Activated CD8-positive, alpha-beta memory T cell treated with anti-CD3 and anti-CD28 coated beads, Interleukin-2, amount 10 ng/mL, durations not matched to agents 7 days and 5 days (primary cell): ENCODE measurements around the gene SLC25A24. TPM values are rescaled to one million over a fixed set of nuclear protein-coding genes. Genes with fewer than 3 reads are reported as not detected.
A peak's percentile ranks its signal among the peaks of the same experiment; 100 is the strongest.
"Not testable (repeated sequence)": the region's sequence is repeated elsewhere in the genome, so short reads cannot be mapped to it uniquely, and the experiment has no call there.

Experiments used
- ATAC-seq: fragments of 150-1000 bp; cut with Tn5 transposase; one replicate; pipeline ENCODE4 v1.10.0; 2021; ENCODE audit warnings: moderate library complexity
- CTCF ChIA-PET: fragments of 350-600 bp; sonication (Branson Sonifier 250); formaldehyde crosslinking; loops from one replicate; lab custom pipeline; 2021; ENCODE audit warnings: antibody characterized with exemption; lab: Charles Lee
- DNase-seq: peaks from one replicate; pipeline ENCODE4 v3.0.0-alpha.2; 2020
- H3K27ac Mint-ChIP-seq: one replicate; pipeline ENCODE4 v1.8.0; 2021; ENCODE audit warnings: mild to moderate bottlenecking, mixed read lengths
- H3K27me3 Mint-ChIP-seq: one replicate; pipeline ENCODE4 v1.8.0; 2021; ENCODE audit warnings: mixed read lengths
- H3K36me3 Mint-ChIP-seq: one replicate; pipeline ENCODE4 v1.8.0; 2021; ENCODE audit warnings: mild to moderate bottlenecking, mixed read lengths
- H3K4me1 Mint-ChIP-seq: one replicate; pipeline ENCODE4 v1.8.0; 2021; ENCODE audit warnings: mixed read lengths
- H3K4me3 Mint-ChIP-seq: one replicate; pipeline ENCODE4 v1.8.0; 2021; ENCODE audit warnings: mild to moderate bottlenecking, moderate library complexity, mixed read lengths
- H3K9me3 Mint-ChIP-seq: one replicate; pipeline ENCODE4 v1.8.0; 2022; ENCODE audit warnings: low read depth, mixed read lengths
- total RNA-seq, 2 experiments: library from RNA; stranded (reverse); gene quantifications; one replicate each; pipeline ENCODE4 v1.2.3, GENCODE V29; 2021

SLC25A24 gene
- total RNA-seq, 2 experiments from 2014 or later: 24.8 to 25.7 TPM

DNA sequence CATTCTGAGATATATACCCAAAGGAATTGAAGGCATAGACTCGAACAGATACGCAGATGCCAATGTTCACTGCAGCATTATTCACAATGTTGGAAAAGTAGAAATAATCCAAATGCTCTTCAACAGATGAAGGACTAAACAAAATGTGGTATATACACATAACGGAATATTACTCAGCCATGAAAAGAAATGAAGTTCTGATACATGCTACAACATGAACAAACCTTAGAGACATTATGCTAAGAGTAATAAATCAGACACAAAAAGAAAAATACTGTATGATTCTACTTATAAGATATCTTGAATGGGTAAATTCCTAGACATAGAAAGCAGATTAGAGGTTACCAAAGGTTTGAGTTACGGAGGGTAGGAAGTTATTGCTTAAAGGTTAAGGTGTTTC is 57.9 kb downstream of the SLC25A24 start:
- no peak overlapping the region for H3K4me3 Mint-ChIP-seq
- no peaks in the 10 kb centered on the region for H3K4me1 Mint-ChIP-seq
- ATAC-seq: no peak
- H3K36me3 Mint-ChIP-seq: peaks cover 65% of the 10 kb centered on the region
- no peaks in the 10 kb centered on the region for H3K27me3 Mint-ChIP-seq
- CTCF ChIA-PET: no interaction called here
- H3K9me3 Mint-ChIP-seq: no peaks in the 10 kb centered on the region
- DNase-seq: no peak
- H3K27ac Mint-ChIP-seq: no peak overlapping the region

DNA sequence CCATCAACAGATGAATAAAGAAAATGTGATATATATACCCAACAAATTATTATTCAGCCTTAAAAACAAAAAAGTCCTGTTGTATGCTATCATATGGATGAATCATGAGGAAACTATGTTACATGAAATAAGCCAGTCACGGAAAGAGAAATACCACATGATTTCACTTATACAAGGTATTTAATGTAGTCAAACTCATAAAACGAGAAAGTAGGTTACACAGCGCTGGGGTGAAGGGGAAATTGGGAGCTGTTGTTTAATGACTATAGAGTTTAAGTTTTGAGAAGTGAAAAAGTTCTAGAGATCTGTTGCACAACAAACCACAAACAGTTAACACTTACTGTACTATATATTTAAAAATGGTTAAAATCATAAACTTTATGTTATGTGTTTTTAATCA is 58.5 kb downstream of the SLC25A24 start:
- CTCF ChIA-PET: no interaction called here
- peaks cover 62% of the 10 kb centered on the region for H3K36me3 Mint-ChIP-seq
- H3K27me3 Mint-ChIP-seq: no peaks in the 10 kb centered on the region
- no peaks in the 10 kb centered on the region for H3K9me3 Mint-ChIP-seq
- no peak overlapping the region for H3K27ac Mint-ChIP-seq
- H3K4me3 Mint-ChIP-seq: no peak overlapping the region
- no peaks in the 10 kb centered on the region for H3K4me1 Mint-ChIP-seq
- no peak for ATAC-seq
- no peak for DNase-seq

DNA sequence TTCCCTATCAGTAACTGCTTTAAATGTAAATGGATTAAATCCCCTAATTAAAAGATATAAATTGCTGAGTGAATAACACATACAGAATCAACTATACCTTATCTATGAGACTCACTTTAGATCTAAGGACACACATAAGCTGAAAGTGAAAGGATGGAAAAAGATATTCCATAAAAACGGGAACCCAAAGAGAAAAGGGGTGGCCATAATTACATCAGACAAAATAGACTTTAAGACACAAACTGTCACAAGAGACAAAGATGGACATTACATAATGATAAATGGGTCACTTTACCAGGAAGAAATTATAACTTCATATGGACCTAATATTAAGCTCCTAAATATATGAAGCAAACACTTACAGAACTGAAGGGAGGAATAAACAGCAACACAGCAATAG is 59.2 kb downstream of the SLC25A24 start:
- Mint-ChIP-seq H3K36me3 (peaks cover 59% of the 10 kb centered on the region), H3K4me3 (no peak overlapping the region)

DNA sequence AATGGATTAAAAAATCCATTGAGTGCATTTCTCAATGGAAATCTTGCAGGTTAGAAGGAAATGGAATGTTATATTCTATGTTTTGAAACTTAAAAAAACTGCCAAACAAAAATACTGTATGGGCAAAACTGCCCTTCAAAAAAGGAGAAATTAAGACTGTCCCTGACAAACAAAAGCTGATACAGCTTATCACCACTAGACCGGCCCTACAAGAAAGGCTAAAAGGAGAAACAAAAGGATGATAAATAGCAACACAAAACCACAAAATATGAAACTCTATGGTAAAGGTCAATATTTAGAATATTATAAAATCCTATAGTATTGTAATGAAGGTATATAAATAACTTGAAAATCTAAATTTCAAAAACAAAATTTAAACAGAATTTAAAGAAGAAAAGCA is 60.0 kb downstream of the SLC25A24 start:
- ATAC-seq: no peak

More for the DNA sequence above, 59.2 kb downstream of the SLC25A24 start:
- no peak for ATAC-seq
- CTCF ChIA-PET: no interaction called here
- no peak for DNase-seq
- H3K9me3 Mint-ChIP-seq: no peaks in the 10 kb centered on the region
- no peaks in the 10 kb centered on the region for H3K4me1 Mint-ChIP-seq
- H3K27me3 Mint-ChIP-seq: no peaks in the 10 kb centered on the region
- H3K27ac Mint-ChIP-seq: no peak overlapping the region

DNA sequence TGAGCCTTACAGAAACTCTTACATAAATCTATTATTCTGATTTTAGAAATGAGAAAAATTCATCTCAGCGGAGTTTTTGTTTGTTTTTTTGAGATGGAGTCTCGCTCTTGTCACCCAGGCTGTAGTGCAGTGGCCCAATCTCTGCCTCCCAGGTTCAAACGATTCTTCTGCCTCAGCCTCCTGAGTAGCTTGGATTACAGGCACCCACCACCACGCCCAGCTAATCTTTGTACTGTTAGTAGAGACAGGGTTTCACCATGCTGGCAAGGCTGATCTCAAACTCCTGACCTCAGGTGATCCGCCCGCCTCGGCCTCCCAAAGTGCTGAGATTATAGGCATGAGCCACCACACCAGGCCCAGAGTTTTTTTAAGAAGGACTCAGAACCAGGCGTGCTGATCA is 60.6 kb downstream of the SLC25A24 start:
- peaks cover 53% of the 10 kb centered on the region for H3K36me3 Mint-ChIP-seq
- ATAC-seq, H3K4me3 Mint-ChIP-seq, H3K27ac Mint-ChIP-seq, H3K27me3 Mint-ChIP-seq, DNase-seq, H3K9me3 Mint-ChIP-seq, H3K4me1 Mint-ChIP-seq: not testable (repeated sequence)
- CTCF ChIA-PET: interaction anchor here (0.9 kb wide), 1 partner anchor 12 kb away, joined by 3 read pairs; no protein-coding TSS in a partner anchor

More for the DNA sequence above, 60.0 kb downstream of the SLC25A24 start:
- no peak for DNase-seq
- Mint-ChIP-seq H3K4me1 (no peaks in the 10 kb centered on the region), H3K36me3 (peaks cover 58% of the 10 kb centered on the region), H3K27ac (no peak overlapping the region), H3K9me3 (no peaks in the 10 kb centered on the region), H3K27me3 (no peaks in the 10 kb centered on the region), H3K4me3 (no peak overlapping the region)
- CTCF ChIA-PET: no interaction called here

DNA sequence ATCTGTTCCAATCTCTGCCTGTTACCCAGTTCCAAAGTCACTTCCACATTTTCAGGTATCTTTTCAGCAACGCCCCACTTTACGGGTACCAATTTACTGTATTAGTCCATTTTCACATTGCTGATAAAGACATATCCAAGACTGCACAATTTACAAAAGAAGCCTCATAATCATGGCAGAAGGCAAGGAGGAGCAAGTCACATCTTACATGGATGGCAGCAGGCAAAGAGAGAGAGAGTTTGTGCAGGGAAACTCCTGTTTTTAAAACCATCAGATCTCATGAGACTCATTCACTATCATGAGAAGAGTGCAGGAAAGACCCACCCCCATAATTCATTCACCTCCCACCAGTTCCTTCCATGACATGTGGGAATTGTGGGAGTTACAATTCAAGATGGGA is 67.0 kb downstream of the SLC25A24 start:
- peaks cover 40% of the 10 kb centered on the region for H3K36me3 Mint-ChIP-seq
- CTCF ChIA-PET, DNase-seq, H3K27ac Mint-ChIP-seq, H3K9me3 Mint-ChIP-seq, H3K4me3 Mint-ChIP-seq, ATAC-seq, H3K4me1 Mint-ChIP-seq, H3K27me3 Mint-ChIP-seq: not testable (repeated sequence)

DNA sequence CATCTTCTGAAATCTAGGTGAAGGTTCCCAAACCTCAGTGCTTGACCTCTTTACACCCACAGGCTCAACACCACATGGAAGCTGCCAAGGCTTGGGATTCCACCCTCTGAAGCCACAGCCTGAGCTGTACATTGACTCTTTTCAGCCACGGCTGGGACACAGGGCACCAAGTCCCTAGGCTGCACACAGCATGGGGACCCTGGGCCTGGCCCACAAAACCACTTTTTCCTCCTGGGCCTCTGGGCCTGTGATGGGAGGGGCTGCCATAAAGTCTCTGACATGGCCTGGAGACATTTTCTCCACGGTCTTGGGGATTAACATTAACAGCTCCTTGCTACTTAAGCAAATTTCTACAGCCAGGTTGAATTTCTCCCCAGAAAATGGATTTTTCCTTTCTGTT is 67.8 kb downstream of the SLC25A24 start:
- DNase-seq, H3K4me3 Mint-ChIP-seq, ATAC-seq, H3K27ac Mint-ChIP-seq, H3K9me3 Mint-ChIP-seq, H3K4me1 Mint-ChIP-seq, H3K27me3 Mint-ChIP-seq: not testable (repeated sequence)
- CTCF ChIA-PET: interaction anchor here (10.5 kb wide), 1 partner anchor 349 kb away, joined by 218 read pairs; no protein-coding TSS in a partner anchor
- H3K36me3 Mint-ChIP-seq: peaks cover 36% of the 10 kb centered on the region

DNA sequence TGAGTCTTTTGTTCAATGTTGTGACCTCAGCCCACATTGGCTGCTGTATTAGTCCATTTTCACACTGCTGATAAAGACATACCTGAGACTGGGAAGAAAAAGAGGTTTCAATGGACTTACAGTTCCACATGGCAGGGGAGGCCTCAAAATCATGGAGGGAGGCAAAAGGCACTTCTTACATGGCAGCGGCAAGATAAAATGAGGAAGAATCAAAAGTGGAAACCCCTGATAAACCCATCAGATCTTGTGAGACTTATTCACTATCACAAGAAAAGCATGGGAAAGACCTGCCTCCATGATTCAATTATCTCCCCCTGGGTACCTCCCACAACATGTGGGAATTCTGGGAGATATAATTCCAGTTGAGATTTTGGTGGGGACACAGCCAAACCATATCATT is 68.9 kb downstream of the SLC25A24 start:
- H3K27me3 Mint-ChIP-seq, ATAC-seq, H3K4me1 Mint-ChIP-seq, H3K9me3 Mint-ChIP-seq, DNase-seq, H3K27ac Mint-ChIP-seq, H3K4me3 Mint-ChIP-seq: not testable (repeated sequence)
- H3K36me3 Mint-ChIP-seq: peaks cover 30% of the 10 kb centered on the region
- CTCF ChIA-PET: interaction anchor here (10.5 kb wide), 1 partner anchor 348 kb away, joined by 218 read pairs; no protein-coding TSS in a partner anchor

DNA sequence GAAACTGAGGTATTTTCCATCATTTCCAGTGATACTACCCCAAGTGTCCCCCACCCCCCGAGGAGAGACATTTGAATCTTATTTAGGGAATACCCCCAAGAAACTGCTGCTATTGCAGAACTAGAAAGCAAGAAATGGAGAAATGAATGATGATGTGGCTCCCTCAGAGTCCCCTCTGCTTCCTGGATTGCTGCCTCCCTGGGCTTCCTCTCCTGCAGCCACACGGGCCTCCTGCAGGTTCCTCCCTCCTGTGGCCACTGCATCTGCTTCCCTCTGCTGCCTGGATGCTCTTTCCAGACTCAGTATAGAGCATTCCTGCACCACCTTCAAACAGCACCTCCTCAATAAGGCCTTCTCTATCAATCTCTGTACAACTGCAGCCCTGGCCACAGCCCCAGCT is 69.3 kb downstream of the SLC25A24 start:
- Mint-ChIP-seq H3K27ac (no peak overlapping the region), H3K27me3 (no peaks in the 10 kb centered on the region), H3K9me3 (peaks cover 6% of the 10 kb centered on the region), H3K36me3 (peaks cover 28% of the 10 kb centered on the region), H3K4me3 (no peak overlapping the region), H3K4me1 (no peaks in the 10 kb centered on the region)
- CTCF ChIA-PET: interaction anchor here (10.5 kb wide), 1 partner anchor 347 kb away, joined by 218 read pairs; no protein-coding TSS in a partner anchor
- DNase-seq: no peak
- ATAC-seq: no peak

DNA sequence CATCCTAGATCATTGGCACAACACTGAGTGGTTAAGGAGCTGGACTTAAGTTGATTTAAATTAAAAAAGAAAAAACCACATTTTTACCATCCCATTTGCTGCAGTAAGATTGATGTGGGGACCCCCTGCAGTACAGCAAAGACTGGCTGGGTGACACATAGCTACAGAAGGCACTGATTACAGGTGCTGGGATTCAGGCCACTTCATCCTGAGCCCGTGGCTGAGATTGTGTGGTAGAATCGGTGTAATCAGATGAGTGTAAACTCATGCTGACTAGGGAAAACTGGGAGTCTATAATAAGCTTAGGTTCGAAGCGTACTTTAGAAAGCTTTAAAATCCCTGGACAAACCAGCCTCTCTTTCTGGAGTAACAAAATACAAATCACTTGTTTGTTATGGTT is 70.1 kb downstream of the SLC25A24 start:
- no peak overlapping the region for H3K4me3 Mint-ChIP-seq
- H3K36me3 Mint-ChIP-seq: peaks cover 26% of the 10 kb centered on the region
- peaks cover 6% of the 10 kb centered on the region for H3K9me3 Mint-ChIP-seq
- DNase-seq: no peak
- CTCF ChIA-PET: interaction anchor here (10.5 kb wide), 1 partner anchor 347 kb away, joined by 218 read pairs; no protein-coding TSS in a partner anchor
- ATAC-seq: no peak
- H3K27ac Mint-ChIP-seq: no peak overlapping the region
- no peaks in the 10 kb centered on the region for H3K4me1 Mint-ChIP-seq
- H3K27me3 Mint-ChIP-seq: no peaks in the 10 kb centered on the region

DNA sequence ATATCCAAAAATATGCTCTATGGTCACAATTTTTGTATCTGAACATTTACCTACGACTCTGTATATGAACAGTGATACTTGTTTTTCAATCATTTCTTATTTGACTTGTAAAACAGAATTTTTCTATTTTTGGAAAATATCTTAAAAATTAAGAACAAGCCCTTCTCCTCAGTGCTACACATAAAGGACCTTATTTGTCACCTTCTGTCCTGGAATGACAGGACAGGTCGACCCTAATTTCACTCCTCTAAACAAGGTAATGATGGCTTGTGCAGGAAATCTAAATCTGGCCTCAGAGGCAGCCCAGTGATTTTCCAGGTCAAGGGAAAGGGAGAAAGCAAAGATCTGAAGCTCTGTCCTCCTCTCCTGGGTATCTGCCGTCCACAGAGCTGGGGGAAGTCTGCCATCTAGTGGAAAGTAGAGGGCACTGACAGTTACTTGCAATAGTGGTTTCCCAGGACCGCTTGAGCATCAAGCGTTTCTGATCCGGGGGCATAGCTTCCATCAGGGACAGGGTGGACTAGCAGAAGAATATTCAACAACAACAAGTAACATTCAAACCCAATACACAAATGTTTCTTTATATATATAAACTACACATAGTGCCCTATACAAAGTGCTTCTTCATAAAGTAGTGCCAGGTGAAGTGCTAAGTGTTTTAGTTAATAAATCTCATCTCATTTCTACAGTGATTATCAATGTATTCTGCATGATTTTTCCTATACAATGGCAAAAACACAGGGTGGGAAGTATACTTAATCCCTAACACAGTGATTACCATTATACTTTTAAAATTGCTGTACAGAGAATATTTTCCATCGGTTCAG is 74.6 kb downstream of the SLC25A24 start:
- H3K4me1 Mint-ChIP-seq: no peaks in the 10 kb centered on the region
- H3K36me3 Mint-ChIP-seq: no peaks in the 10 kb centered on the region
- H3K9me3 Mint-ChIP-seq: no peaks in the 10 kb centered on the region
- CTCF ChIA-PET: interaction anchor here (0.5 to 10.5 kb wide), 22 partner anchors 9 to 519 kb away, joined by 3 to 218 read pairs (median 4); no protein-coding TSS in a partner anchor
- peak; percentile 88 for ATAC-seq
- no peaks in the 10 kb centered on the region for H3K27me3 Mint-ChIP-seq
- DNase-seq: peak; percentile 76
- H3K4me3 Mint-ChIP-seq: no peak overlapping the region
- no peak overlapping the region for H3K27ac Mint-ChIP-seq

DNA sequence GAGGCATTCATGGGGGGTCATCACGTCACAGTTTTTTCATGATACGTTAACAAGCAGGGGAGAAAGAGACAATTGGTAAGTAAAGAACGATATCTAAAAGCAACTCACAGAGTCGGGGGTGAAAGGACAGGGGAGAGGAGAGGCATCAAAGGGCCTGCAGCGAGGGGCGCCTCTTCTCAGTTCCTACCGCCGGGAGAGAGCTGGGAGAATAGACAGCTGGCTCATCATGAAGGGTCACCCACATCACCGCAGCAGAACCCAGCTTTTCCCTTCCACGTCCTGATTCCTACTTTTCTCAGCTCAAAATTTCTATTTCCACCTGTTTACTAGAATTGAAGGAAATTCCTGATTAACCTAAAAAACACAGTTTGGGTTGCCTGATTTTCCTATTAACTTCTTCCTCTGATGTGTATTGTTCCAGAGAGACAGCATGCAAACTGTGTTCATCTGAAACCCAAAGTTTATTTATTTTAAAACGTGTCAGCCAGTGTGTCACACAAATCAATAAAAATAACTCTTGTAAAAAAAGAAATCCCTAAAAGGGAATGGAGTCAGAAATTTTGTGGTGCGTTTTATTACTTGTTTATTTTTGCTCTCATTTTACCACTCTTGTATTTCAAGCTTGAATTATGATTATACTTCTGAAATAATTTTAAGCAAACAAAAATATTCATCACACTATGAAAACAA is 75.4 kb downstream of the SLC25A24 start:
- ATAC-seq (no peak), DNase-seq (no peak)
- Mint-ChIP-seq H3K27me3 (peaks cover 7% of the 10 kb centered on the region), H3K4me1 (no peaks in the 10 kb centered on the region), H3K36me3 (no peaks in the 10 kb centered on the region), H3K27ac (no peak overlapping the region), H3K9me3 (no peaks in the 10 kb centered on the region), H3K4me3 (no peak overlapping the region)
- CTCF ChIA-PET: interaction anchor here (0.5 to 10.5 kb wide), 21 partner anchors 9 to 520 kb away, joined by 3 to 218 read pairs (median 4); no protein-coding TSS in a partner anchor

DNA sequence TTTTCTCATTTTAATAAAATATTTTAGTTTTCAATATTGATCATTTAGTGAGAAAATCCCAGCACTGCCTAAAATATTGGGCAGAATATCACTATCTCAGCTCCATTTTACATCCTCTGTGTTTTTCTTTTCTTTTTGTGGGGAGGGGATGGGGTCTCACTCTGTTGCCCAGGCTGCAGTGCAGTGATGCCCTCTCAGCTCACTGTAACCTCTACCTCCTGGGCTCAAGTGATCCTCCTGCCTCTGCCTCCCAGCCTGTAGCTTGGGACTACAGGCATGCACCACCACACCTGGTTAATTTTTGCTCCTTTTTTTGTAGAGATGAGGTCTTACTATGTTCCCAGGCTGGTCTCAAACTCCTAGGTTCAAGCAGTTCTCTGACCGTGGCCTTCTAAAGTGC is 76.1 kb downstream of the SLC25A24 start:
- Mint-ChIP-seq H3K36me3 (no peaks in the 10 kb centered on the region), H3K27me3 (peaks cover 13% of the 10 kb centered on the region), H3K4me1 (no peaks in the 10 kb centered on the region), H3K9me3 (no peaks in the 10 kb centered on the region), H3K4me3 (no peak overlapping the region), H3K27ac (no peak overlapping the region)
- no peak for DNase-seq
- CTCF ChIA-PET: interaction anchor here (0.8 to 10.5 kb wide), 6 partner anchors 10 to 341 kb away, joined by 3 to 218 read pairs (median 9); partner anchors contain the start of gene SLC25A24
- no peak for ATAC-seq
